ENCODE results near the gene SCEL.
"Not testable (repeated sequence)": the region's sequence is repeated elsewhere in the genome, so short reads cannot be mapped to it uniquely, and the experiment has no call there.

The SCEL gene

GRCh38 chr13:77571956-77572355, 36.5 kb downstream of the SCEL start:
- no peak for DNase-seq

DNA sequence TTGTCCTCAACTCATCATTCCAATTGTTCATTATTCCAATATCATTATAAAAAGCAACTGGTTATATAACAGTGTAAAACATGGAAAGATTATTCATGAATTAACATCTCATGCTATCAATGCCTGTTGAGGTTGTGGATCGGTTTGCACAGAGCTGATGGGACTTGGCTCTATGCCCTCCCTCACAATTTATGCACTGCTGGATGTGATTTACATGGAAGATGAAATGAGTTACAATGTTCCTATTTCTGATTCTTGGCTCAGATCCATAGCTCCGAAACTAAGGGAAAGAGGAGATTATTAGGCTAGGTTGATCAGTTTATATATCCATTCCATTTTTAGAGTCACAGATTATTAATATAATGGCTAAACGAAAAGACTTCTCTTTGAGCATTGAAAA, 38.6 kb downstream of the SCEL start:
- DNase-seq = no peak

DNA sequence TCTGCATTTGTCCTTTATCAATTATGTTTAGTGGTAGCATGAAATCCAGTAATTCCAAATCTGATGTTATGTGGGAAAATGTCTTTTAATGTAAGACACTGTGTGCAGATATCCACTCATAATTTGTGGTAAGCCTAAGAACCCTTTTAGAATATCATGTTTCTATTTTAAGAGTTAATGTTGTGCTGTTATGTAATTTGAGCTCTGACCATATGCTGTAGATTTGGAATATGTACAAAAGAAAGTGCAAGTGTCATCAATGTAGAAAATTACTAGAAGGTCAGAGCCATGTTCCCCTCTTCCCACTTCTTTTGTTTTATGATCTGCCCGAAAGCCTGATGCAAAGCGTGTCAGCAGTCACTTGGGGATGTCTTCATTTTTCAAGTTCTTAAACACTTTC, 44.5 kb downstream of the SCEL start:
- DNase-seq = no peak

- no peak for DNase-seq
These were observed 45.2 kb downstream of the SCEL start for GRCh38 chr13:77580748-77581147.

DNA sequence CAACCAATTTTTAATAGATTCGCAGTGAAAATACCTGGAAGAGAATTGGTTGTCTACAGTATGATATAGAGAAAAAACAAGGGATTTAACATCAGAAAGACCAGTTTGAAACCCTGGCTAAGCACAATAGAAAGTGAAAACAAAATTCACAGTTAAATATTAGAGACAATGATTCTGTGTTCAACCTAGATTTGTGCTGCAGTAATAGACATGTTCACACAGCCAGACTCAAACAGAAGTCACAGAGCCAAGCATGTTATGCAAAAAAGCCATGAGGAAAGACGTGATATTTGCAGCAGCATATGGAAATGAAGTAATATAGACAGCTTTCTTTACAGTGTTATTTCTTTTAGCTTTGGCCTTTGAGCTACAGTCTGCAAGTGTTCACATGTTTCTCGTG, 48.1 kb downstream of the SCEL start:
- peak in 1 of 2 donors; percentile 59 for DNase-seq

DNA sequence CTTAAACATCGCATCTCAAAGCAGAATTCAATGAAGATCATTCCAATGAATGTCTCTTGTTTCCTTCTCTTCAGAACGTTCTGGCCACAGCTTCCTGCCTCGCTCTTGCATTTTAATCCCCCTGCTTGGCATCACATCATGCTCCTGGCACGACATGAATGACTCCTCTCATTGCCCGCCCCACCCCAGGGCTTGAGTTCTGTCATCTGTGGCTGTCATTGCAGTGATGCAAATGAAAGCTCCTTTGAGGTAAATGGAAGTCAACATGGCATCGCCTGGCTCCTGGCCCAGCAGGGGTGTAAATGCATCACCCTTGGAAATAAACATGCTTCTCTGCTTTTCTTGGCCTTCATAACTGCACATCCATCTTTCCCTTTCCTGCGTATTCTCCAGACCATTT, 48.6 kb downstream of the SCEL start:
- peak; percentile 86 to 89 for DNase-seq

DNA sequence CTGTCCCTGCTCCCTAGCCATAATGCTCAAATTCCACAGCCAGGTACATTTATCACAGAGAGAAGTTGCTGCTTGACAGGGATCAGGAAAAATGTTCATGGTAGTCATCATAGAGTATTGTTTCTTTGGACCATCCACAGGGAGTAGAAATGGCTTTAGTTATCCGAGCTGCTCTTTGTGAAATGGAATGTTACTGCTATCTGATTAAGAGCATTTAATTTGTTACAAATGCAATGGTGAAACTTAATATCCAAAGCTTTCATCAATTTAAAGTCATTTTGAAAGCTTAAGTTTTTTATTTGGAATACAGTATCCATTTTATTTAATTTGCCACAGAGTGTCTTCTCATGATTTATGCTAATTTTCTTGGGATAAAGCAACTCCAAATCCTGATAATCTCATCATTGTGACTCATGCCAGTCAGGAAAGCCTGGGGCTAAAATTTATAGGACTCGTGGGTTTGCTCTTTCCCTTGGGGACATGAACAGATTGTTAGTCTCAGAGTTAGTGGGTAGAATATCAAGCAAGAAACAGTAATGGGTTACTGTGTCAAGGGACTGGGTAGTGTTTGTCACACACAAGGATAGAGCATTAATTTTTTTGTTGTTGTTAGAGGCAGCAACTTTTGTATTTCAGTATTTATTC, 59.8 kb downstream of the SCEL start:
- no peak for DNase-seq

GRCh38 chr13:77596777-77597176, 61.3 kb downstream of the SCEL start:
- DNase-seq = no peak

DNA sequence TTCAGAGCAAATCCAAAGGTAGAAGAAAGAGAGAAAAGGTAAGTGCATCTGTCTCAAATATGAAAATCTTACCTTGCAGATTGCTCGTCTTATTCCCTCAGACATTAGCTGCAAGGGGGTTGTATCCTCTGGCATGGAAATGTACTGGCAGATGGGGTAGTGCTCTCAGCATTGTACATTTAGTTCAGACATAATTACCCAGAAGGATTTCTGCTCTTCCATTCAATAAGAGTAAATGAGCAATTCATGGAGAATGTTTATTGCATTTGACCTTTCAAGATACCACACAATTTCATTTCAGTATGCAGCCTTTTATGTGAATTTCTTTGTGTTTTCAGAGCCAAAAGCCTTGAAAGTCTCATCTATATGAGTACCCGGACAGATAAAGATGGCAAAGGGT, 63.8 kb downstream of the SCEL start:
- DNase-seq = no peak

- no peak for DNase-seq
These were observed 65.2 kb downstream of the SCEL start for GRCh38 chr13:77600701-77601100.

- DNase-seq = no peak
These were observed 75.6 kb downstream of the SCEL start for GRCh38 chr13:77611068-77611467.

- DNase-seq = no peak
These were observed 80.5 kb downstream of the SCEL start for GRCh38 chr13:77616027-77616426.

DNA sequence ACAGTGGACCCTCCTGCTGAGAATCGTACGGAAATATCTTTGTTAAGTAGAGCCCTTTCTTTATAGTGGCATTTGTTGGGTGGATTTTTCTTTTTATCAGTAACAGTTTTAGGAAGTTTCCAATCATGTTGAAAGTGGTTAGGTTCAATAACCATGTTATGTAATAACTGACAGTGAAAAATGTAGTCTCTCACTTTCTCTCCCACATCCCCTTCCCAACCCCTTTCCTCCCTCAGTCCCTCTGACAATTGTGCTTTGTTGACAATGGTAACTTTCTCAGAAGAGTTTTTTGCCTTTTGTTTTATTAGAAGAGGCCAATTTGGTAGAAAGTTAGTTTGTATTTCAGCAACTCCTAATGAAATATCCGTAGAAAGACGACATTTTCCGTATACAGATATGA, 84.1 kb downstream of the SCEL start:
- no peak for DNase-seq

GRCh38 chr13:77620138-77620537, 84.6 kb downstream of the SCEL start:
- peak in 1 of 2 donors; percentile 19 for DNase-seq

- DNase-seq = no peak
These were observed 88.3 kb downstream of the SCEL start for GRCh38 chr13:77623806-77624205.

GRCh38 chr13:77628170-77628569, 92.7 kb downstream of the SCEL start:
- no peak for DNase-seq

- DNase-seq = no peak
These were observed 102.1 kb downstream of the SCEL start for GRCh38 chr13:77637588-77637987.

DNA sequence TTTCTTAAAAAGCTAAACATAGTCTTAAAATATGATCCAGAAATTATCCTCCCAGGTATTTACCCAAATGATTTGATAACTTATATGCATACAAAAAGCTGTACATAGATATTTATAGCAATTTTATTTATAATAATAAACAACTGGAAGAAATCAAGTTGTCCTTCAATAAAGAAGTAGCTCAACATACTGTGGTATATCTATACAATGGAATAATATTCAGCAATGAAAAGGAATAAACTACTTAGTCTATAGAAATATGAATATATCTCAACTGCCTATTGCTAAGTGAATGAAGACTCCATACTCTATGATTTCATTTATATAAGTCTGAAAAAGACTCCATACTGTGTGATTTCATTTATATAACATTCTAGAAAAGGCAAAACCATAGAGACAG, 114.9 kb downstream of the SCEL start:
- no peak for DNase-seq

DNA sequence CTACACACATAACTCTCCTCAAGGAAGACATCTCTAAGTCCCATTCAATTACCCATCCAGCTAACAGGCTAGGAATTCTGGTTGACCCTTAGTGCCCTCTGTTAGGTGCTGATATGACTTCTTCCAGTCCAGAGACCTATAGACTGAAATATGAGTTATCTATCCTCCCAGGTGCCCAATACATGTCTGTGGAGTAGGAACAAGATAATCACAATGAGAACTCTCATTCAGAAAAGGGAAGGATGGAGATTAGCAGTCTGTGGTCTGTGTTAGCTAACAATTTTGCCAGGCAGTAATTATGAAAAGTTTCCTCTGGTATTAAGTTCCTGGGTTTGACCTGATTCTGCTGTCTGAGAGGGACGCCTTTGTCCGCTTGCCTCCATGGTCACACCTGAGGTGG, 117.8 kb downstream of the SCEL start:
- no peak for DNase-seq

GRCh38 chr13:77660016-77660415, 124.5 kb downstream of the SCEL start:
- DNase-seq = not testable (repeated sequence)

GRCh38 chr13:77660841-77661250, 125.3 kb downstream of the SCEL start:
- no peak for DNase-seq

DNA sequence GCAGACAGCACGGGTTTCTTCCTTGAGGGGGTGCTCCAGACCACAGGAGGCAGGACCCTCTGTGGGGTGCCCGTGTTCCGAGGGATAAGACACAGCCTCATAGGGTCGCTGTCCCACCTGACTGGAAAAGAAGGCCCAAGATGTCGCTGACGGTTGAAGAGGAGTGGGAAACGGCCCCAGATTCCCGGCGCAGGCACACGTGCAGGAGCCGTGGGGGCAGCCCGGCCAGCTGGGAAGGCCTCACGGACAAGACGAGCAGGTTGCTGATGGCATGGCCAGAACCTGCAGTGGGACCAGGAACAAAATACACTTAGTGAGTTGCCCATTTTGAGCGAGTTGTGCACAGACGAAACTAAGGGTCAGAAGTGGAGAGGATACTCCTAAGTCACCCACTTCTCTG, 126.8 kb downstream of the SCEL start:
- DNase-seq = not testable (repeated sequence)

- DNase-seq = not testable (repeated sequence)
These were observed 127.3 kb downstream of the SCEL start for GRCh38 chr13:77662831-77663230.

GRCh38 chr13:77674852-77675251, 139.3 kb downstream of the SCEL start:
- peak in 1 of 2 donors; percentile 18 for DNase-seq

- no peak for DNase-seq
These were observed 143.3 kb downstream of the SCEL start for GRCh38 chr13:77678691-77679235.

All from hippocampal formation (tissue), 2 donors.